ENCODE measurements around the gene MTHFSD.

GRCh38 chr16:86532526-86532815, 22.6 kb downstream of the MTHFSD start:
- TF ChIP-seq CTCF (IDR thresholded peaks at IDR 0.05): no peak
- no peak for TF ChIP-seq CREB1 (CRISPR knock-in tag; IDR thresholded peaks at IDR 0.05)
- no peak for TF ChIP-seq ZNF138 (CRISPR knock-in tag; conservative IDR thresholded peaks at IDR 0.05)
- TF ChIP-seq ETV6 (CRISPR knock-in tag; IDR thresholded peaks at IDR 0.05): no peak
- no peak for TF ChIP-seq IRF2 (CRISPR knock-in tag; IDR thresholded peaks at IDR 0.05; ENCODE audit: borderline replicate concordance, low read depth)
- TF ChIP-seq, protein P1, sequence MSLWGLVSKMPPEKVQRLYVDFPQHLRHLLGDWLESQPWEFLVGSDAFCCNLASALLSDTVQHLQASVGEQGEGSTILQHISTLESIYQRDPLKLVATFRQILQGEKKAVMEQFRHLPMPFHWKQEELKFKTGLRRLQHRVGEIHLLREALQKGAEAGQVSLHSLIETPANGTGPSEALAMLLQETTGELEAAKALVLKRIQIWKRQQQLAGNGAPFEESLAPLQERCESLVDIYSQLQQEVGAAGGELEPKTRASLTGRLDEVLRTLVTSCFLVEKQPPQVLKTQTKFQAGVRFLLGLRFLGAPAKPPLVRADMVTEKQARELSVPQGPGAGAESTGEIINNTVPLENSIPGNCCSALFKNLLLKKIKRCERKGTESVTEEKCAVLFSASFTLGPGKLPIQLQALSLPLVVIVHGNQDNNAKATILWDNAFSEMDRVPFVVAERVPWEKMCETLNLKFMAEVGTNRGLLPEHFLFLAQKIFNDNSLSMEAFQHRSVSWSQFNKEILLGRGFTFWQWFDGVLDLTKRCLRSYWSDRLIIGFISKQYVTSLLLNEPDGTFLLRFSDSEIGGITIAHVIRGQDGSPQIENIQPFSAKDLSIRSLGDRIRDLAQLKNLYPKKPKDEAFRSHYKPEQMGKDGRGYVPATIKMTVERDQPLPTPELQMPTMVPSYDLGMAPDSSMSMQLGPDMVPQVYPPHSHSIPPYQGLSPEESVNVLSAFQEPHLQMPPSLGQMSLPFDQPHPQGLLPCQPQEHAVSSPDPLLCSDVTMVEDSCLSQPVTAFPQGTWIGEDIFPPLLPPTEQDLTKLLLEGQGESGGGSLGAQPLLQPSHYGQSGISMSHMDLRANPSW (CRISPR knock-in tag; conservative IDR thresholded peaks at IDR 0.05; ENCODE audit: low read depth): no peak
- TF ChIP-seq USF2 (CRISPR knock-in tag; IDR thresholded peaks at IDR 0.05): no peak
- TF ChIP-seq, protein P2, sequence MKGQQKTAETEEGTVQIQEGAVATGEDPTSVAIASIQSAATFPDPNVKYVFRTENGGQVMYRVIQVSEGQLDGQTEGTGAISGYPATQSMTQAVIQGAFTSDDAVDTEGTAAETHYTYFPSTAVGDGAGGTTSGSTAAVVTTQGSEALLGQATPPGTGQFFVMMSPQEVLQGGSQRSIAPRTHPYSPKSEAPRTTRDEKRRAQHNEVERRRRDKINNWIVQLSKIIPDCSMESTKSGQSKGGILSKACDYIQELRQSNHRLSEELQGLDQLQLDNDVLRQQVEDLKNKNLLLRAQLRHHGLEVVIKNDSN (CRISPR knock-in tag; IDR thresholded peaks at IDR 0.05): no peak
- no peak for TF ChIP-seq NFE2L1 (CRISPR knock-in tag; IDR thresholded peaks at IDR 0.05)

All from WTC11 (cell line).